WTC11 (cell line): Measurements from ENCODE around the gene CCDC170.

Source experiments
- E2F4 ChIP-seq: sonication (generic); formaldehyde crosslinking; IDR thresholded peaks from 2 replicates; pipeline ENCODE4 v1.8.1; 2022; ENCODE audit warnings: low read depth, mild to moderate bottlenecking, moderate library complexity, missing genetic modification reagents, borderline replicate concordance
- E2F5 ChIP-seq: sonication (generic); formaldehyde crosslinking; IDR thresholded peaks from 2 replicates; pipeline ENCODE4 v1.8.1; 2022; ENCODE audit warnings: mild to moderate bottlenecking, moderate library complexity, missing genetic modification reagents
- ETV6 ChIP-seq: sonication (generic); formaldehyde crosslinking; IDR thresholded peaks from 2 replicates; pipeline ENCODE4 v1.8.1; 2022; ENCODE audit warnings: mild to moderate bottlenecking, missing genetic modification reagents
- FOXJ3 ChIP-seq: sonication (generic); formaldehyde crosslinking; IDR thresholded peaks from 2 replicates; pipeline ENCODE4 v1.9.0; 2021; ENCODE audit warnings: missing genetic modification reagents, mild to moderate bottlenecking, borderline replicate concordance
- JUN ChIP-seq: sonication (generic); formaldehyde crosslinking; IDR thresholded peaks from 2 replicates; pipeline ENCODE4 v1.8.0; 2023; ENCODE audit warnings: mild to moderate bottlenecking, missing genetic modification reagents
- KAT7 ChIP-seq: sonication (generic); formaldehyde crosslinking; IDR thresholded peaks from 2 replicates; pipeline ENCODE4 v1.8.1; 2023; ENCODE audit warnings: missing genetic modification reagents, mild to moderate bottlenecking, borderline replicate concordance
- MAX ChIP-seq: sonication (generic); formaldehyde crosslinking; IDR thresholded peaks from 2 replicates; pipeline ENCODE4 v1.8.0; 2022; ENCODE audit warnings: mild to moderate bottlenecking, missing genetic modification reagents
- MYBL2 ChIP-seq: sonication (generic); formaldehyde crosslinking; IDR thresholded peaks from 2 replicates; pipeline ENCODE4 v1.8.1; 2023; ENCODE audit warnings: mild to moderate bottlenecking, moderate library complexity, missing genetic modification reagents
- USF1 ChIP-seq: sonication (generic); formaldehyde crosslinking; IDR thresholded peaks from 2 replicates; pipeline ENCODE4 v1.8.0; 2022; ENCODE audit warnings: mild to moderate bottlenecking, missing genetic modification reagents
- TF ChIP-seq, protein P1 (sequence below): fragments of 200-600 bp; IDR thresholded peaks from 2 replicates; pipeline ENCODE4 v1.8.0; 2022; ENCODE audit warnings: antibody characterized with exemption
- TF ChIP-seq, protein P2 (sequence below): fragments of 250-450 bp; sonication (Bioruptor Pico); IDR thresholded peaks from 2 replicates; pipeline ENCODE4 v2.1.2; 2022; ENCODE audit warnings: mild to moderate bottlenecking, moderate library complexity
- TF ChIP-seq, protein P3 (sequence below): sonication (generic); formaldehyde crosslinking; IDR thresholded peaks from 2 replicates; pipeline ENCODE4 v1.8.0; 2022; ENCODE audit warnings: mild to moderate bottlenecking, missing genetic modification reagents
- TF ChIP-seq, protein P4 (sequence below): sonication (generic); formaldehyde crosslinking; IDR thresholded peaks from 2 replicates; pipeline ENCODE4 v1.8.1; 2023; ENCODE audit warnings: mild to moderate bottlenecking, moderate library complexity, missing genetic modification reagents

DNA sequence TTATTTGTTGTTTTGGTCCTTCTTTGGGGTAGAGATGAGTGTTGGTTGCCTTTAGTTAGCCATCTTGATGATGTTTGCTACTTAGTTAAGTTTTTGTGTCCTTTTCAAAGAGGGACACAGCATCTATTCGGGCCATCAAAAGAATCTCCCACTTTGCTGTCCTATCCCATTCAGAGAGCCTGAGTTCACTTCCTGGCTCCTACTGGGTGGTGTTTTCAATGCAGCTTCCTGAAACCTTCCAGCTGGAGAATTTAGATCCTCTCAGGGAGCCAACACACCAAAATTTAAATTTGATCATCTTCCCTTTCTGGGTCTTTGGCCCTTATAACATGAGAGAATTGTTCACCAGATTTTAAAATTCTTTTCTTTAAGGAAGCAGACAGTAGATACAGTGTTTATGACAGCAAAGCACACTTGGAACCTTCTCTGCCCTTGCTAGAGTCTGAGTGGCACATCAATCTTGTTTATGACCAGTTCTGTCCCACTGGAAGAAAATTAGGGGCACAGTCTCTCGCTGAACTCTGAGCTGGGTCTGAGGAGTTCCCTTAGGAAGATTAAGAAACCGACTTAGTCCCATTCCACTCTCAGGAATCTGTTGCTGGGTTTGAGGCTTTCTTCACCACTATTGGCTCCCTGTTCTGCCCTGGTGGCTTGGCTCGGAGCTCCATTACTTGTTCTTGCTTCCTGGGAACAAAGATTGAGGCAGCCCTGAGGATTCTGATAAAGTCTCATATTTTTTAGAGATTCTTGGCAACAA is 115.5 kb downstream of the CCDC170 start:
- TF ChIP-seq USF1 (CRISPR knock-in tag) (no peak), KAT7 (no peak), FOXJ3 (CRISPR knock-in tag) (no peak), ETV6 (CRISPR knock-in tag) (no peak), MAX (CRISPR knock-in tag) (no peak), MYBL2 (CRISPR knock-in tag) (no peak), E2F4 (no peak), E2F5 (CRISPR knock-in tag) (no peak), JUN (no peak)
- TF ChIP-seq, protein P1, sequence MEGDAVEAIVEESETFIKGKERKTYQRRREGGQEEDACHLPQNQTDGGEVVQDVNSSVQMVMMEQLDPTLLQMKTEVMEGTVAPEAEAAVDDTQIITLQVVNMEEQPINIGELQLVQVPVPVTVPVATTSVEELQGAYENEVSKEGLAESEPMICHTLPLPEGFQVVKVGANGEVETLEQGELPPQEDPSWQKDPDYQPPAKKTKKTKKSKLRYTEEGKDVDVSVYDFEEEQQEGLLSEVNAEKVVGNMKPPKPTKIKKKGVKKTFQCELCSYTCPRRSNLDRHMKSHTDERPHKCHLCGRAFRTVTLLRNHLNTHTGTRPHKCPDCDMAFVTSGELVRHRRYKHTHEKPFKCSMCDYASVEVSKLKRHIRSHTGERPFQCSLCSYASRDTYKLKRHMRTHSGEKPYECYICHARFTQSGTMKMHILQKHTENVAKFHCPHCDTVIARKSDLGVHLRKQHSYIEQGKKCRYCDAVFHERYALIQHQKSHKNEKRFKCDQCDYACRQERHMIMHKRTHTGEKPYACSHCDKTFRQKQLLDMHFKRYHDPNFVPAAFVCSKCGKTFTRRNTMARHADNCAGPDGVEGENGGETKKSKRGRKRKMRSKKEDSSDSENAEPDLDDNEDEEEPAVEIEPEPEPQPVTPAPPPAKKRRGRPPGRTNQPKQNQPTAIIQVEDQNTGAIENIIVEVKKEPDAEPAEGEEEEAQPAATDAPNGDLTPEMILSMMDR = no peak
- TF ChIP-seq, protein P2, sequence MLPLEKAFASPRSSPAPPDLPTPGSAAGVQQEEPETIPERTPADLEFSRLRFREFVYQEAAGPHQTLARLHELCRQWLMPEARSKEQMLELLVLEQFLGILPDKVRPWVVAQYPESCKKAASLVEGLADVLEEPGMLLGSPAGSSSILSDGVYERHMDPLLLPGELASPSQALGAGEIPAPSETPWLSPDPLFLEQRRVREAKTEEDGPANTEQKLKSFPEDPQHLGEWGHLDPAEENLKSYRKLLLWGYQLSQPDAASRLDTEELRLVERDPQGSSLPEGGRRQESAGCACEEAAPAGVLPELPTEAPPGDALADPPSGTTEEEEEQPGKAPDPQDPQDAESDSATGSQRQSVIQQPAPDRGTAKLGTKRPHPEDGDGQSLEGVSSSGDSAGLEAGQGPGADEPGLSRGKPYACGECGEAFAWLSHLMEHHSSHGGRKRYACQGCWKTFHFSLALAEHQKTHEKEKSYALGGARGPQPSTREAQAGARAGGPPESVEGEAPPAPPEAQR (CRISPR knock-in tag) = no peak
- TF ChIP-seq, protein P3, sequence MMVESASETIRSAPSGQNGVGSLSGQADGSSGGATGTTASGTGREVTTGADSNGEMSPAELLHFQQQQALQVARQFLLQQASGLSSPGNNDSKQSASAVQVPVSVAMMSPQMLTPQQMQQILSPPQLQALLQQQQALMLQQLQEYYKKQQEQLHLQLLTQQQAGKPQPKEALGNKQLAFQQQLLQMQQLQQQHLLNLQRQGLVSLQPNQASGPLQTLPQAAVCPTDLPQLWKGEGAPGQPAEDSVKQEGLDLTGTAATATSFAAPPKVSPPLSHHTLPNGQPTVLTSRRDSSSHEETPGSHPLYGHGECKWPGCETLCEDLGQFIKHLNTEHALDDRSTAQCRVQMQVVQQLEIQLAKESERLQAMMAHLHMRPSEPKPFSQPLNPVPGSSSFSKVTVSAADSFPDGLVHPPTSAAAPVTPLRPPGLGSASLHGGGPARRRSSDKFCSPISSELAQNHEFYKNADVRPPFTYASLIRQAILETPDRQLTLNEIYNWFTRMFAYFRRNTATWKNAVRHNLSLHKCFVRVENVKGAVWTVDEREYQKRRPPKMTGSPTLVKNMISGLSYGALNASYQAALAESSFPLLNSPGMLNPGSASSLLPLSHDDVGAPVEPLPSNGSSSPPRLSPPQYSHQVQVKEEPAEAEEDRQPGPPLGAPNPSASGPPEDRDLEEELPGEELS (CRISPR knock-in tag) = no peak
- TF ChIP-seq, protein P4, sequence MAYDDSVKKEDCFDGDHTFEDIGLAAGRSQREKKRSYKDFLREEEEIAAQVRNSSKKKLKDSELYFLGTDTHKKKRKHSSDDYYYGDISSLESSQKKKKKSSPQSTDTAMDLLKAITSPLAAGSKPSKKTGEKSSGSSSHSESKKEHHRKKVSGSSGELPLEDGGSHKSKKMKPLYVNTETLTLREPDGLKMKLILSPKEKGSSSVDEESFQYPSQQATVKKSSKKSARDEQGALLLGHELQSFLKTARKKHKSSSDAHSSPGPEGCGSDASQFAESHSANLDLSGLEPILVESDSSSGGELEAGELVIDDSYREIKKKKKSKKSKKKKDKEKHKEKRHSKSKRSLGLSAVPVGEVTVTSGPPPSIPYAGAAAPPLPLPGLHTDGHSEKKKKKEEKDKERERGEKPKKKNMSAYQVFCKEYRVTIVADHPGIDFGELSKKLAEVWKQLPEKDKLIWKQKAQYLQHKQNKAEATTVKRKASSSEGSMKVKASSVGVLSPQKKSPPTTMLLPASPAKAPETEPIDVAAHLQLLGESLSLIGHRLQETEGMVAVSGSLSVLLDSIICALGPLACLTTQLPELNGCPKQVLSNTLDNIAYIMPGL = no peak
